Neural cell (in vitro differentiated cells): ENCODE data around the gene LRRC37A. TPM values are rescaled to one million over a fixed set of nuclear protein-coding genes. Genes with fewer than 3 reads are reported as not detected.
"Not testable (repeated sequence)": the region's sequence is repeated elsewhere in the genome, so short reads cannot be mapped to it uniquely, and the experiment has no call there.

Experiments
- H2AFZ ChIP-seq: fragments of 200-600, 300-800 bp; sonication (generic), shearing (Covaris generic); 2 replicates; pipeline ENCODE4 v1.6.0; 2014; ENCODE audit warnings: low read depth, mild to moderate bottlenecking, antibody characterized with exemption, low read length, moderate library complexity
- H3F3A ChIP-seq: fragments of 200-600 bp; shearing (Covaris generic); 2 replicates; pipeline ENCODE4 v1.6.1; 2016; ENCODE audit warnings: mild to moderate bottlenecking, moderate library complexity, mixed read lengths, antibody characterized with exemption, low read length; ENCODE audit not compliant: insufficient read depth, poor library complexity, severe bottlenecking
- H3K27ac ChIP-seq: fragments of 200-600, 300-800 bp; sonication (generic), shearing (Covaris generic); 2 replicates; pipeline ENCODE4 v1.5.1; 2014; ENCODE audit warnings: mild to moderate bottlenecking, low read length, moderate library complexity
- H3K27me3 ChIP-seq: fragments of 300-800, 200-600 bp; sonication (generic), shearing (Covaris generic); 2 replicates; pipeline ENCODE4 v1.6.0; 2014; ENCODE audit warnings: mild to moderate bottlenecking, low read depth, low read length, moderate library complexity; ENCODE audit not compliant: insufficient read depth
- H3K36me3 ChIP-seq: fragments of 300-800, 200-600 bp; sonication (generic), shearing (Covaris generic); 2 replicates; pipeline ENCODE4 v1.5.1; 2014; ENCODE audit warnings: mild to moderate bottlenecking, antibody characterized with exemption, low read length, moderate library complexity; ENCODE audit not compliant: insufficient read depth
- H3K4me2 ChIP-seq: fragments of 300-800, 200-600 bp; sonication (generic), shearing (Covaris generic); 2 replicates; pipeline ENCODE4 v1.6.0; 2014; ENCODE audit warnings: mild to moderate bottlenecking, low read length
- H3K4me3 ChIP-seq: fragments of 300-800, 200-600 bp; sonication (generic), shearing (Covaris generic); 2 replicates; pipeline ENCODE4 v1.5.1; 2014; ENCODE audit warnings: mild to moderate bottlenecking, low read length, moderate library complexity
- H3K79me2 ChIP-seq: fragments of 200-600 bp; shearing (Covaris generic); replicated peaks from 2 replicates; pipeline ENCODE4 v1.6.0; 2014; ENCODE audit warnings: mild to moderate bottlenecking, low read length, moderate library complexity; ENCODE audit not compliant: insufficient read depth
- H3K9ac ChIP-seq: fragments of 300-800, 200-600 bp; sonication (generic), shearing (Covaris generic); 2 replicates; pipeline ENCODE4 v1.6.1; 2016; ENCODE audit warnings: mild to moderate bottlenecking, low read length, mixed read lengths
- H3K9me2 ChIP-seq: fragments of 200-600 bp; shearing (Covaris generic); 2 replicates; pipeline ENCODE4 v1.6.1; 2016; ENCODE audit warnings: mild to moderate bottlenecking, low read length, mixed read lengths; ENCODE audit not compliant: insufficient read depth
- H3K9me3 ChIP-seq: fragments of 200-600, 300-800 bp; sonication (generic), shearing (Covaris generic); 2 replicates; pipeline ENCODE4 v1.6.1; 2016; ENCODE audit warnings: mild to moderate bottlenecking, mixed run types, low read length, moderate library complexity, mixed read lengths
- H4K20me1 ChIP-seq: fragments of 200-600 bp; shearing (Covaris generic); 2 replicates; pipeline ENCODE4 v1.6.1; 2016; ENCODE audit warnings: mild to moderate bottlenecking, mixed run types; ENCODE audit not compliant: insufficient read depth
- CTCF ChIP-seq: fragments of 450-650 bp; IDR thresholded peaks from 2 replicates; pipeline ENCODE4 v1.5.1; 2014; ENCODE audit warnings: antibody characterized with exemption, mild to moderate bottlenecking, moderate library complexity; ENCODE audit not compliant: poor library complexity, severe bottlenecking
- EP300 ChIP-seq: fragments of 450-650 bp; conservative IDR thresholded peaks from 2 replicates; pipeline ENCODE4 v1.6.1; 2014; ENCODE audit warnings: antibody characterized with exemption, mild to moderate bottlenecking, moderate library complexity; ENCODE audit not compliant: poor library complexity, severe bottlenecking
- EZH2 ChIP-seq: fragments of 200-600, 300-800 bp; shearing (Covaris generic), sonication (generic); IDR thresholded peaks from 2 replicates; pipeline ENCODE4 v1.6.1; 2014; ENCODE audit warnings: antibody characterized with exemption, low read length, borderline replicate concordance, mild to moderate bottlenecking; ENCODE audit not compliant: insufficient read depth, poor library complexity, severe bottlenecking
- MXI1 ChIP-seq: fragments of 450-650 bp; conservative IDR thresholded peaks from 2 replicates; pipeline ENCODE4 v1.6.1; 2014; ENCODE audit warnings: antibody characterized with exemption, mild to moderate bottlenecking; ENCODE audit not compliant: poor library complexity, severe bottlenecking
- POLR2AphosphoS5 ChIP-seq: IDR thresholded peaks from 2 replicates; pipeline ENCODE4 v1.6.1; 2012
- RAD21 ChIP-seq: fragments of 450-650 bp; conservative IDR thresholded peaks from 2 replicates; pipeline ENCODE4 v1.6.1; 2014; ENCODE audit warnings: antibody characterized with exemption, mild to moderate bottlenecking, moderate library complexity
- SMC3 ChIP-seq: fragments of 450-650 bp; conservative IDR thresholded peaks from 2 replicates; pipeline ENCODE4 v1.6.1; 2014; ENCODE audit warnings: antibody characterized with exemption, mild to moderate bottlenecking, moderate library complexity; ENCODE audit not compliant: poor library complexity
- TAF1 ChIP-seq: IDR thresholded peaks from 2 replicates; pipeline ENCODE4 v1.6.1; 2012; ENCODE audit warnings: low read depth
- polyA plus RNA-seq: library from polyadenylated mRNA; depleted of rRNA; stranded (reverse); fragments of >200 nt; gene quantifications from 2 replicates; pipeline ENCODE4 v1.2.3, GENCODE V29; 2014
- TF ChIP-seq, protein P1 (sequence below): IDR thresholded peaks from 2 replicates; pipeline ENCODE4 v1.6.1; 2012; ENCODE audit warnings: borderline replicate concordance

Gene LRRC37A
- polyA plus RNA-seq, 1 donor from 2014 or later: 3.0 TPM

DNA sequence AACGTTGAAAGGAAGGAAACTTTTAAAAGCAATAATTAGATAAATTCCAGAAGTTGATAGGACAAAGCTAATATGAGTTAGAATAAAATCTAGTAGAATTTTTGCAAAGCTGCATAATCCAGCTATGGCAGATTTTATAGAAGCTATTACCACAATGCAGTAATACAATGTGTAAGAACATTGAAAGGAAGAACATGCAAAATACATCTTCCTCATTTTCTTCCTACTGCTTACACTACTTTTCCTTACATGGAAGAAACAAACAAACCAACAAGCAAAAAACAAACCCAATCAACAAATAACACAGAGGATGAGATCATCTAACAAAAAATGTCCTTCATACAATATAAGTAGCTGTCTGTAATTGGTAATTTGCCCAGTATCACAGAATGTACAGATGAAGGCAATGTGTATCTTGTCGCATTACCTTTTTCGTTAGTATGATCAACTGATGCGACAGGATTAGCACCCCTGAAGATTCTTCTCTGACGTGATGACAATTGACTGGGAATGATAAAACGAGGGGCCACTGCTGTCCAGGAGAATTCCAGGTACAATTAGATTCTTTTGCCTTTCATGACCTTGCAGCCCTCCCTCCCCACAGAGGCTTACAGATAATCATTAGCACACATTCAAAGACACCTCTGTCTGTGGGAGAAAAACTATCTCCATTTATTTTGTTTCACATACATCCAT is 21.2 kb upstream of the LRRC37A start:
- Histone ChIP-seq H3K9ac (no peak overlapping the region), H3F3A (no peaks in the 10 kb centered on the region), H3K27ac (no peak overlapping the region), H2AFZ (no peak overlapping the region), H3K9me2 (no peaks in the 10 kb centered on the region), H4K20me1 (no peaks in the 10 kb centered on the region), H3K4me3 (no peak overlapping the region), H3K36me3 (no peaks in the 10 kb centered on the region), H3K27me3 (peaks cover 4% of the 10 kb centered on the region), H3K9me3 (no peaks in the 10 kb centered on the region), H3K79me2 (no peaks in the 10 kb centered on the region), H3K4me2 (no peak overlapping the region)
- TF ChIP-seq SMC3 (no peak), CTCF (no peak), POLR2AphosphoS5 (no peak), MXI1 (no peak), TAF1 (no peak), EZH2 (no peak), EP300 (no peak), RAD21 (no peak)
- TF ChIP-seq, protein P1, sequence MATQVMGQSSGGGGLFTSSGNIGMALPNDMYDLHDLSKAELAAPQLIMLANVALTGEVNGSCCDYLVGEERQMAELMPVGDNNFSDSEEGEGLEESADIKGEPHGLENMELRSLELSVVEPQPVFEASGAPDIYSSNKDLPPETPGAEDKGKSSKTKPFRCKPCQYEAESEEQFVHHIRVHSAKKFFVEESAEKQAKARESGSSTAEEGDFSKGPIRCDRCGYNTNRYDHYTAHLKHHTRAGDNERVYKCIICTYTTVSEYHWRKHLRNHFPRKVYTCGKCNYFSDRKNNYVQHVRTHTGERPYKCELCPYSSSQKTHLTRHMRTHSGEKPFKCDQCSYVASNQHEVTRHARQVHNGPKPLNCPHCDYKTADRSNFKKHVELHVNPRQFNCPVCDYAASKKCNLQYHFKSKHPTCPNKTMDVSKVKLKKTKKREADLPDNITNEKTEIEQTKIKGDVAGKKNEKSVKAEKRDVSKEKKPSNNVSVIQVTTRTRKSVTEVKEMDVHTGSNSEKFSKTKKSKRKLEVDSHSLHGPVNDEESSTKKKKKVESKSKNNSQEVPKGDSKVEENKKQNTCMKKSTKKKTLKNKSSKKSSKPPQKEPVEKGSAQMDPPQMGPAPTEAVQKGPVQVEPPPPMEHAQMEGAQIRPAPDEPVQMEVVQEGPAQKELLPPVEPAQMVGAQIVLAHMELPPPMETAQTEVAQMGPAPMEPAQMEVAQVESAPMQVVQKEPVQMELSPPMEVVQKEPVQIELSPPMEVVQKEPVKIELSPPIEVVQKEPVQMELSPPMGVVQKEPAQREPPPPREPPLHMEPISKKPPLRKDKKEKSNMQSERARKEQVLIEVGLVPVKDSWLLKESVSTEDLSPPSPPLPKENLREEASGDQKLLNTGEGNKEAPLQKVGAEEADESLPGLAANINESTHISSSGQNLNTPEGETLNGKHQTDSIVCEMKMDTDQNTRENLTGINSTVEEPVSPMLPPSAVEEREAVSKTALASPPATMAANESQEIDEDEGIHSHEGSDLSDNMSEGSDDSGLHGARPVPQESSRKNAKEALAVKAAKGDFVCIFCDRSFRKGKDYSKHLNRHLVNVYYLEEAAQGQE: no peak

GRCh38 chr17:46274238-46274637 is 20.7 kb upstream of the LRRC37A start:
- Histone ChIP-seq H3K9me2 (no peaks in the 10 kb centered on the region), H2AFZ (no peak overlapping the region), H3K27ac (no peak overlapping the region), H3K4me2 (no peak overlapping the region), H3F3A (no peaks in the 10 kb centered on the region), H3K36me3 (no peaks in the 10 kb centered on the region), H4K20me1 (no peaks in the 10 kb centered on the region), H3K79me2 (no peaks in the 10 kb centered on the region), H3K9ac (no peak overlapping the region), H3K27me3 (peaks cover 3% of the 10 kb centered on the region), H3K9me3 (no peaks in the 10 kb centered on the region), H3K4me3 (no peak overlapping the region)
- no peak for TF ChIP-seq EP300
- no peak for TF ChIP-seq SMC3
- no peak for TF ChIP-seq MXI1
- TF ChIP-seq, protein P1: no peak
- no peak for TF ChIP-seq CTCF
- TF ChIP-seq RAD21: no peak
- no peak for TF ChIP-seq TAF1
- no peak for TF ChIP-seq EZH2
- no peak for TF ChIP-seq POLR2AphosphoS5

GRCh38 chr17:46276728-46277479 is 18.0 kb upstream of the LRRC37A start:
- H3K27me3 ChIP-seq, H4K20me1 ChIP-seq, H3K9me2 ChIP-seq, H3F3A ChIP-seq, H3K4me3 ChIP-seq, H3K79me2 ChIP-seq, H3K9ac ChIP-seq, H2AFZ ChIP-seq, H3K27ac ChIP-seq, H3K36me3 ChIP-seq, H3K9me3 ChIP-seq, H3K4me2 ChIP-seq: not testable (repeated sequence)
